Activated B cell treated with CpG ODN at 0.5 μM for 24 hours (primary cell): ENCODE measurements around the gene LRIG1. TPM values are rescaled to one million over a fixed set of nuclear protein-coding genes. Genes with fewer than 3 reads are reported as not detected.

ENCODE experiments used
- ATAC-seq: fragments of 200-7000 bp; cut with Tn5 transposase; one replicate; pipeline ENCODE4 v1.10.0; 2021; ENCODE audit warnings: low read depth, mild to moderate bottlenecking, moderate library complexity
- CTCF ChIA-PET: fragments of 350-600 bp; sonication (Branson Sonifier 250); formaldehyde crosslinking; loops from one replicate; lab custom pipeline; 2021; ENCODE audit warnings: antibody characterized with exemption; lab: Charles Lee
- POLR2A ChIA-PET: fragments of 350-600 bp; sonication (Branson Sonifier 250); formaldehyde crosslinking; loops from one replicate; lab custom pipeline; 2021; ENCODE audit warnings: antibody characterized with exemption; lab: Charles Lee
- DNase-seq: peaks from one replicate; pipeline ENCODE4 v3.0.0; 2022
- H3K27ac Mint-ChIP-seq: one replicate; pipeline ENCODE4 v1.8.0; 2020; ENCODE audit warnings: mixed read lengths
- H3K27me3 Mint-ChIP-seq: one replicate; pipeline ENCODE4 v1.8.0; 2021; ENCODE audit warnings: mixed read lengths
- H3K36me3 Mint-ChIP-seq: one replicate; pipeline ENCODE4 v1.8.0; 2021; ENCODE audit warnings: low read depth, mixed read lengths
- H3K4me1 Mint-ChIP-seq: one replicate; pipeline ENCODE4 v1.8.0; 2021; ENCODE audit warnings: mixed read lengths
- H3K4me3 Mint-ChIP-seq: one replicate; pipeline ENCODE4 v1.8.0; 2020; ENCODE audit warnings: mild to moderate bottlenecking, mixed read lengths
- H3K9me3 Mint-ChIP-seq: one replicate; pipeline ENCODE4 v1.8.0; 2020; ENCODE audit warnings: mixed read lengths
- CTCF ChIP-seq: fragments of 200-600 bp; IDR thresholded peaks from one replicate; pipeline ENCODE4 v1.8.0; 2022; ENCODE audit warnings: antibody characterized with exemption, mild to moderate bottlenecking
- intact Hi-C: fragments of 100-400 bp; cut with micrococcal nuclease; formaldehyde crosslinking; loops from one replicate; pipeline ENCODE4 v1.15.1; 2024
- total RNA-seq: library from RNA; stranded (reverse); gene quantifications from 2 replicates; pipeline ENCODE4 v1.2.3, GENCODE V29; 2022

LRIG1 gene
- total RNA-seq, 1 donor from 2014 or later, result 9.7 TPM

- POLR2A ChIA-PET, result no interaction called here
- Mint-ChIP-seq H3K4me1 (peaks cover 5% of the 10 kb centered on the region), H3K27ac (no peak overlapping the region), H3K4me3 (no peak overlapping the region), H3K9me3 (no peaks in the 10 kb centered on the region), H3K27me3 (peaks cover 17% of the 10 kb centered on the region), H3K36me3 (no peaks in the 10 kb centered on the region)
- DNase-seq (no peak), ATAC-seq (no peak)
- intact Hi-C loops, result loop anchor here (10.0 kb wide), 1 partner anchor 1149 kb away; the partner anchor contains the start of gene SUCLG2
- CTCF ChIA-PET, result interaction anchor here (0.8 kb wide), 1 partner anchor 98 kb away, joined by 3 read pairs; no protein-coding TSS in a partner anchor
- TF ChIP-seq CTCF, result no peak
Observed at GRCh38 chr3:66506154-66506553, 5.3 kb upstream of the LRIG1 start.

GRCh38 chr3:66504850-66505641 lies 4.2 kb upstream of the LRIG1 start:
- Mint-ChIP-seq H3K27me3 (peaks cover 11% of the 10 kb centered on the region), H3K36me3 (no peaks in the 10 kb centered on the region), H3K4me3 (no peak overlapping the region), H3K4me1 (peaks cover 8% of the 10 kb centered on the region), H3K9me3 (no peaks in the 10 kb centered on the region), H3K27ac (no peak overlapping the region)
- DNase-seq, result no peak
- no peak for ATAC-seq
- intact Hi-C loops, result loop anchor here (10.0 kb wide), 1 partner anchor 1150 kb away; the partner anchor contains the start of gene SUCLG2
- ChIA-PET CTCF (no interaction called here), POLR2A (no interaction called here)
- no peak for TF ChIP-seq CTCF

GRCh38 chr3:66502981-66503380 lies 2.2 kb upstream of the LRIG1 start:
- Mint-ChIP-seq H3K4me3 (no peak overlapping the region), H3K27me3 (peaks cover 27% of the 10 kb centered on the region), H3K4me1 (peaks cover 22% of the 10 kb centered on the region), H3K27ac (no peak overlapping the region), H3K36me3 (no peaks in the 10 kb centered on the region), H3K9me3 (no peaks in the 10 kb centered on the region)
- ChIA-PET CTCF (no interaction called here), POLR2A (no interaction called here)
- no peak for DNase-seq
- ATAC-seq, result no peak
- no peak for TF ChIP-seq CTCF
- intact Hi-C loops, result loop anchor here (10.0 kb wide), 1 partner anchor 1152 kb away; the partner anchor contains the start of gene SUCLG2

- no peak for DNase-seq
- intact Hi-C loops, result loop anchor here (10.0 kb wide), 1 partner anchor 1152 kb away; the partner anchor contains the start of gene SUCLG2
- CTCF ChIA-PET, result interaction anchor here (0.7 kb wide), 1 partner anchor 94 kb away, joined by 3 read pairs; no protein-coding TSS in a partner anchor
- ATAC-seq, result no peak
- TF ChIP-seq CTCF, result no peak
- no peak overlapping the region for H3K27ac Mint-ChIP-seq
- H3K9me3 Mint-ChIP-seq, result no peaks in the 10 kb centered on the region
- peaks cover 22% of the 10 kb centered on the region for H3K4me1 Mint-ChIP-seq
- H3K27me3 Mint-ChIP-seq, result peaks cover 28% of the 10 kb centered on the region
- no peak overlapping the region for H3K4me3 Mint-ChIP-seq
- H3K36me3 Mint-ChIP-seq, result no peaks in the 10 kb centered on the region
- POLR2A ChIA-PET, result no interaction called here
Observed at GRCh38 chr3:66502245-66502874, 1.5 kb upstream of the LRIG1 start.
